Mammary epithelial cell (primary cell): ENCODE results near the gene TRIO.

Experiments
- EZH2 ChIP-seq: IDR thresholded peaks from 2 replicates; pipeline ENCODE4 v1.6.1; 2012; ENCODE audit warnings: low read length, inconsistent platforms, borderline replicate concordance
- TF ChIP-seq, protein P1 (sequence below), 2 donors: IDR thresholded peaks in 1 of 2; conservative IDR thresholded peaks in 1 of 2; 2 replicates each; pipeline ENCODE4 v1.5.1; 2011 to 2012; ENCODE audit warnings: inconsistent platforms in 2 of 2, low read length in 2 of 2, mild to moderate bottlenecking in 2 of 2, control low read depth in 1 of 2, low read depth in 1 of 2; ENCODE audit not compliant: insufficient read depth in 1 of 2; ENCODE audit errors: extremely low read depth in 1 of 2

GRCh38 chr5:14503017-14503680, 360.0 kb downstream of the TRIO start:
- TF ChIP-seq, protein P1, sequence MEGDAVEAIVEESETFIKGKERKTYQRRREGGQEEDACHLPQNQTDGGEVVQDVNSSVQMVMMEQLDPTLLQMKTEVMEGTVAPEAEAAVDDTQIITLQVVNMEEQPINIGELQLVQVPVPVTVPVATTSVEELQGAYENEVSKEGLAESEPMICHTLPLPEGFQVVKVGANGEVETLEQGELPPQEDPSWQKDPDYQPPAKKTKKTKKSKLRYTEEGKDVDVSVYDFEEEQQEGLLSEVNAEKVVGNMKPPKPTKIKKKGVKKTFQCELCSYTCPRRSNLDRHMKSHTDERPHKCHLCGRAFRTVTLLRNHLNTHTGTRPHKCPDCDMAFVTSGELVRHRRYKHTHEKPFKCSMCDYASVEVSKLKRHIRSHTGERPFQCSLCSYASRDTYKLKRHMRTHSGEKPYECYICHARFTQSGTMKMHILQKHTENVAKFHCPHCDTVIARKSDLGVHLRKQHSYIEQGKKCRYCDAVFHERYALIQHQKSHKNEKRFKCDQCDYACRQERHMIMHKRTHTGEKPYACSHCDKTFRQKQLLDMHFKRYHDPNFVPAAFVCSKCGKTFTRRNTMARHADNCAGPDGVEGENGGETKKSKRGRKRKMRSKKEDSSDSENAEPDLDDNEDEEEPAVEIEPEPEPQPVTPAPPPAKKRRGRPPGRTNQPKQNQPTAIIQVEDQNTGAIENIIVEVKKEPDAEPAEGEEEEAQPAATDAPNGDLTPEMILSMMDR (conservative IDR thresholded peaks at IDR 0.05 in 1 of 2, IDR thresholded peaks at IDR 0.05 in 1 of 2; ENCODE audit: extremely low read depth in 1 of 2, insufficient read depth in 1 of 2, low read depth in 1 of 2, low read length in 2 of 2), result no peak
- no peak for TF ChIP-seq EZH2
